Measurements from ENCODE around the gene PFN3.

Gene PFN3, protein sequence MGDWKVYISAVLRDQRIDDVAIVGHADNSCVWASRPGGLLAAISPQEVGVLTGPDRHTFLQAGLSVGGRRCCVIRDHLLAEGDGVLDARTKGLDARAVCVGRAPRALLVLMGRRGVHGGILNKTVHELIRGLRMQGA

DNA sequence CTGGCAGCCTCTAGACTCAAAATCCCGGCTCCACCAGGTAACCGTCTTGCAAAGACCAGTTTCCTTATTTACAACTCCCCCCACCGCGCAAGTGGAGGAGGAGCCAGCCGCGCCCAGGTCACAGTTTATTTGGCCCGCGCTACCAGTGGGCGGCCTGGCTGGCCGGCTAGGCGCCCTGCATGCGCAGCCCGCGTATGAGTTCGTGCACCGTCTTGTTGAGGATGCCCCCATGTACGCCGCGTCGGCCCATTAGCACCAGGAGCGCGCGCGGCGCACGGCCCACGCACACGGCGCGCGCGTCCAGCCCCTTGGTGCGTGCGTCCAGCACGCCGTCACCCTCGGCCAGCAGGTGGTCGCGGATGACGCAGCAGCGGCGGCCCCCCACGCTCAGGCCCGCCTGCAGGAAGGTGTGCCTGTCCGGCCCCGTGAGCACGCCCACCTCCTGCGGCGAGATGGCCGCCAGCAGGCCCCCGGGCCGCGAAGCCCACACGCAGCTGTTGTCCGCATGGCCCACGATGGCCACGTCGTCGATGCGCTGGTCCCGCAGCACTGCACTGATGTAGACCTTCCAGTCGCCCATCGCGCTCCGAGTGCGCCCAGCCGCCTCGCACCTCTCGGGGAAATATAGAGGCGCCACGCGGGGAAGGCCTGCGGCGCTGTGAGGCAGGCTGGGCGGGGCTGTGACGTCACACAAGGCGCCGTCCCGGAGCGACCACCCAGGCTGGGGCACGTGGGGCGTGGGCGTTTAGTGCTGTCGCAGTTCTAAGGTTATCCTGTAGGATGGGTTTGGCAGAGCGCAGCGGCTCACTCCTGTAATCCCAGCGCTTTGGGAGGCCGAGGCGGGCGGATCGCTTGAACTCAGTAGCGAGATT lies at the start of gene PFN3:
TSS of gene PFN3 (minus strand) at position 665 of the 872 bp plus-strand sequence. CDS start at position 580, 85 bp downstream.
- DNase-seq = no peak

DNA sequence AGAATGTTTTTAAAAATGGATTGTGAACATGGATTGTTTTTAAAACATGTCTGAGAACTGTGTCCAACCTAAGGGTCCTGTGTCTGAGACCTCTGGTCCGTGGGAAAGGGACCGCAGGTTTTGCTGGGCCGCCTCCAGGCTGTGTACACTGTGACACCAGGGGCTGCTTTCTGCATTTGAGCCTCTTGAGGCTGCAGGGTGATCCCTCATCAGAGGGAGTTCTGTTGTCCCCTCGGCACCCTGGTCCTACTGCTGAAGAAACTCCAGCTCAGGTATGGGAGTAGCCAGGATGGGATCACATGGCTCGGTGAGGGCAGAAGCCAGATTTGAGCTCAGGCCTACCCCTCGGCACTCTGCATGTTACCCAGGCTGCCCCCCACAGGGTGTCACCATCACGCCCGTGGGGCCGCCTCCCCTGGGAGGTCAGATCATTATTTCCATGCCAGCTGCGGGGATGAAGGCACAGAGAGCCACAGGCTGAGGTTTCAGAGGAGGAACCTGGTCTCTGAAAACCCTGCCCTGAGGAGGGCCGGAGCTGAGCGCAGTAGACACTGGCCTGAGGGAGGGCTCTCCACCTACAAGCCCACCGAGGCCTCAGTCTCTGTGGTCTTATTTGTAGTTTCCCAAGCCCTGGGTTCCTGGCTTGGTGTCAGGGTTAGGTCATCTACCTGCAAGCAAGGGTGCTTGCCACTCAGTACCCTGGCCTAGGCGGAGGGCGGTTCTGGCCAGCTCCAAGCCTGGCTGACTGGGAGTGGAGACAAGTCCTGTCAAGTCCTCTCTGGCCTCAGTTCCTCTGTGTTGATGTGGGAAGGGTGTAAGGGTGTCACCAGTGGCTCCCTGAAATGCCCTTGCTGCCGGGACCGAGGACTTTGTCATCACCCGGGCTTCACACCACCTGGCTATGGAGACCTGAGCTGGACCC lies 48.9 kb upstream of the PFN3 start:
- DNase-seq = no peak

DNA sequence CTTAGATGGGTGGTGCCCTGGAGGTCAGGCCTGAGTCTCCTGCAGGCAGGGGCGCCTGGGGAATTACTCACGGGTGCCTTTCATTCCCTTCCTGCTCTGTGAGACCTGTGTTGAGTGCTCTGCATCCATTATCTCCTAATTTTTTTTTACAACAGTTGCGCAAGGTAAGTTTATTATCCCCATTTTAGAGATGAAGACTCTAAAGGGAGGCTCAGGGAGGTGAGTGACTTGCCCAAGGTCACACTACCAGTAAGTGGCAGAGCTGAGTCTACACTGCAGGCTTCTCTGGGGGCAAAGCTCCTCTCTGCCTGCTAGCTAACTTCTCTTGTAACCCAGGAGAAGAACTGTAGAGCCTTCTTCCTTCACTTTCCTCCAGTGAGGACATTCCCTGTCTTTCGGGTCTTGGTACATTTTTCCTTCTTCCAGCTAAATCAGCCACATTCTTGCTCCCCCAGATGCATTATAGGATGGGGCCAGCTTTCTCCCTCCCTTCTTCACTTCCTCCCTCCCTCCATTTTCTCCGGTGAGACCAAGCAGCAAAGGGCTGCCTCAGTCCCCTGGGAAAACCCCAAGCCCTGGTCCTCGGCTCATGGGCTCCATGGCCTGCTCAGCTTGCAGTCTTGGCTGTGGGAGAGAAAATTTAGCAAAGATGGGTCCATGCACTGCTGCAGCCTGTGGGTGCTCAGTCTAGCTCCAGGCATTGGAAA lies 47.9 kb upstream of the PFN3 start:
- DNase-seq = no peak

DNA sequence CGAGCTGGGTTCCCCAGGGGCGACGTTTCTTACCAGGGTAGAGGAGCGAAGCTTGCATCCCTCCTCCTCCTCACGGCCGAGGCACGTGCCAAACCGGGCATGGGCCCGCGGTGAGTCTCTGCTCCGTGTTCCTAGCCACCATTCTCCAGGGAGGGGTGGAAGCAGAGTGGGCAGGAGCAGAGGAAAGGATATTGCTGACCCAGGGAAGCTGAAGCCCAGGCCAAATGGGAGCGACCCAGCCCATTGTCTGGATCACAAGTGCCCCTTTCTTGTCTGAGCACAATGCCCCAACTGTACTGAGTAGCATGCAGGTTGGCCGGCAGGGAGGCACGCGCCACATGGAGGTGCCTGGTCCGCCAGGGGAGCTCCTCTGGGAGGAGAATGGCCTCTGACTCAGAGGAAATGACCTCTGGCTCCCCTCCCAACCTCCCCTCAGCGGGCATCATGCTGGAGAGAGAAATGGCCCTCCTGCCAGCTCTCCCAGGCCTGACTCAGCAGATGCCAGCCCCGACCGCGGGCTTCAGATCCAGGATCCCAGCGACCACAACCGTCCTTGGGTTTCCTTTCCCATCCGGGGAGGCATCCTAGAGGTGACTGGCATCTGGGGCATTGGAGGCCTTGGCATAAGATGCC lies 47.3 kb upstream of the PFN3 start:
- DNase-seq = peak; percentile 96

DNA sequence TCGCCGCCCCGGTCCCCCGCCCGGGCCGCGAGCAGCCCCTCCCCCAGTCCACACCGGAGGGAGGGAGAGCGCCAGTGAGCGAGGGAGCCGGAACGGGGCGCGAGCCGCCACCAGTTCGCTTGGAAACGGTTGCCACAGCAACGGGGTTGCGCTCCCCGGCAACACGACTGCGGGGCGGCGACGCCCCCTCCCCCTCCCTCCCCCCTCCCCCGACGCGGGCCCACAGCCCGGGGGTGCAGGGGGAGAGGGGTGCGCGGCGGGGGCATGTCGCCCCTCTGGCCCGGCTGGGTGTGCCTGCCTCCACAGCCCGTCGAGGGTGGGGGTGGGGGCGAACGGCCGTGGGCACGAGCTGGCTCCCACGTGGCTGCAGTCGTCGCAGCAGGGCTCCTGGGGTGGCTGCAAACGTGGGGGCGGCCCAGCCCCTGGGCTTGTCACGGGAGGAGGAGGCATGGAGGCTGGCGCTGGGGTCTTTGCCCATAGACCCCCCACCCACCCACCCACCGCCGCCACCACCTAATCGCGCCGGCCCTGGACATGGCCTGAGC lies 46.7 kb upstream of the PFN3 start:
- peak; percentile 76 for DNase-seq

DNA sequence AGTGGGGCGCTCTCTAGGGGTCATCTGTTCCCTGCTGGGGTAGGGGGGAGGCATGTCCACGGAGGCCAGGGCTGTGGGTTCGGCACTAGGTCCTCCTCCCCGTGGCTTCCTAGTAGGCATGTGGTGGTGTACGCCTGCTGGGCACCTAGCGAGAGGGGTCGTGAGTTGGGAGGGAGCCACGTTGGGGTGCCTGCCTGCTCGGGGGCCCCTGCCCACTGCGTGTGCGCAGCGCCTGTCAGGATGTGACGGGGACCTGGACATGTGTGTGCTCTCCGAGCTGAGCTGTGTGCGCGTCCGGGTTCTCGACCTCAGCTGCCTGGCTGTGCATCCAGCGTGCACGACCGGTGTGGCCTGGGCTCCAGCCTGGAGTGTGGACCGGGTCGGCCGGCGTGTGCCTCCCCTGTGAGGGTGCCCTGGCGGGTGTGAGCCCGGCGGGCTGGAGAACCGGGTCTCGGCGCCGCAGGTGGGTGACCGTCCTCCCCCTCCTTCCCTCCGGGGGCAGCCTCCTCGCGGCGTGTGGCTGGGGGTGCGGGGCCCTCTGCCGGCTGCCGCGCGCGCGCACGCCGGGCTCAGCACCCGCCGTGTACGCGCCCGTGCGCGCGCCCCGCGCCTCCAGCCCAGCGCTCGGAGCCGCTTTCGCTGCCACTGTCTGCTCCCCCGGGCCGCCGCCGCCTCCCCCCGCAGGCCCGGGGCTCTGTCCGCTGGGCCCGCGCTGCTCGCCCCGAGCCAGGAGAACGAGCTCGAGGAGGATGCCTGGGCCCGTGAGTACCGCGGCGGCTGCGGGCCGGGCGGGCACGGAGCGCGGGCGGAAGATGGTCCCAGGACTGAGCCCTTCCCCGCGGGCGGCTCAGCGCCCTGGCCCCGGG lies 46.0 kb upstream of the PFN3 start, which contains the start of gene PRR7:
TSS of gene PRR7 (plus strand) at position 615 of the 866 bp plus-strand sequence. CDS start 8,254 bp downstream, outside the sequence.
- peak; percentile 79 for DNase-seq

DNA sequence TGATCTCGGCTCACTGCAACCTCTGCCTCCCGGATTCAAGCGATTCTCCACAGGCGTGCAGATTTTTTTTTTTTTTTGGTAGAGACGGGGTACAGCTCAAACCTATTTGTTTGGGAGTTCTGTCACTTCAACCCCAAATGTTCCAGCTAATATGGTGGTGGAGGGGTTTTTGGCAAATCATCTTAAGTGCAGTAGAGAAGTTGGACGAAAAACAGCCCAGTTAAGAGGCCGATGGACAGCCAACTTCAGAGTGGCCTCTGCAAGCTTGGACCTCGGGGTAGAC lies 45.4 kb upstream of the PFN3 start:
- no peak for DNase-seq

DNA sequence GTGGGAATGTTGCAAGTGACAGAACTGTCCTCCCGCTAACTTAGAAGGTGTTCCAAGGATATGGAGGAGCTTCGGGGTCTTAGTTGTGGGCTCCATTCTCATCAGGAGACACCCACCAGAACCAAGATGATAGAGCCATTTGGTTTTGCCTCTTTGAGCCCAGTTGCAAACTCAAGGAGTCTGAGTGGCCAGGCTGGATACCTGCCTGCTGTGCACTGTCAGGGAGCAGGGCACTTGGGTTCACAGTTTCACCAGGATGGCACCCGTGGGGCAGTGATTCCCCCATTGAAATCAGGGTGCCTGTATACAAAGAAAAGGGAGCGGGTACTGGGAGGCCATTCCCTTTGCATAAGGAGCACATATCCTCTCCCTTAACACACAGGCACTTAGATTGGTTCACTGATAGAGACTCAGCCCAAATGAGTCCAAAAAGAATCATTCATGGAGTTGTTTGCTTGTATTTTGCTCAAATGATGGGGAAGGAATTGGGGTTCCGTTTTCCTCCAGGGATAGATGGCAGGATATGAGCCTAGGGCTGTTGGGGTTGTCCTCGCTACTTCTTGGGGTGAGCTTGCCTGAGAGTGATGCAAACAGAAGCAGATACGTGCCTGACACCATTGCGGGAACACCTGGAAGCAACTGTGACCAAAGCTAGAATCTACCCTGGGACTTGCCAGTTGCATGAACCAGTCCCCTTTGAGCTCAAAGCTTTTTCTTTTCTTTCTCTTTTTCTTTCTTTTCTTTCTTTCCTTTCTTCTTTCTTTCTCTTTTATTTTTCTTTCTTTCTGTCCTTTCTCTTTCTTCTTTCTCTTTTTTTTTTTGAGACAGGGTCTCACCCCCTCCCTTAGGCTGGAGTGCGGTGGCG lies 44.8 kb upstream of the PFN3 start:
- DNase-seq = no peak

DNA sequence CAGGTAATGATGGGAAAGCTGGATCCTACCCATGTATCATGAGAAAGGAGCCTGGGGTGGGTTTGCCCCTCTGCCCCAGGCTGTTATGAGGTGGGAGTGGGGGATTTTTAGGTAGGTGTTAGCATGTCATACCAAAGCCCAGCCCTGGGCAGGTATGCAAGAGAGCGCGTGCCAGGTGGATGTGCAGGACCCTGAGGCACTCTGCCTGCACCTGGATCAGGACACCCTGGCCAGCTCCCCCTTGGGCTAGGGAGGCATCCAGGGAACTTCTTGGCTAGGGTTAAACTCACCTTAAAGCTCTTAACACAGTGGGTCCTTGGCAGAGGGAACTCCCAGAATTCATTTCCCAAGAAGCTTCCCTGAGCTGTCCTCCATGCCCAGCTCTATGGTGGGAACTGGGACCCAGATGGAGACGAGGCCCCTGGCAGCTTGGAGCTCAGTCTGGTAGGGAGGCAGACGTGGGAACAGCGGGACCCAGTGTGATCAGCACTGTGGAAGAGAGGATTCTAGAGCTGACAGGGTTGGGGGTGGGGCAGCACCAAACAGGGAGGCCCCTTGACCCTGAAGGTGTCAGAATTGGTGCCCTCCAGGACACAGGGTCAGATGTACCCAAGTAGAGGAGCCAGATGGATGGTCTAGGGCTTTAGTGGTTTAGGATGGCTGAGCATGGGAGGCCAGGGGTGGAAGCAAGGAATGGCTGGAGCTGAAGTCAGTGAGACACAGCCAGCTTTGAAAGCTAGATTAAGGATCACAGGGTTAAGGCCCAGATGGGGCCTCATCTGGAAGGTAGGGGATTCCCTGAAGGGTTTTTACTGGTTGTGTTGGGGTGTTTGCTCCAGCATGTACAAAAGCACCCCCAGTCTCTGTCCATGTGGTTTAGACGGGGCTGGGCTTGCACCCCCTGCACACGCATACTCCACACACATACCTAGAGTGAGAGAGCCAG lies 43.9 kb upstream of the PFN3 start:
- DNase-seq = no peak

DNA sequence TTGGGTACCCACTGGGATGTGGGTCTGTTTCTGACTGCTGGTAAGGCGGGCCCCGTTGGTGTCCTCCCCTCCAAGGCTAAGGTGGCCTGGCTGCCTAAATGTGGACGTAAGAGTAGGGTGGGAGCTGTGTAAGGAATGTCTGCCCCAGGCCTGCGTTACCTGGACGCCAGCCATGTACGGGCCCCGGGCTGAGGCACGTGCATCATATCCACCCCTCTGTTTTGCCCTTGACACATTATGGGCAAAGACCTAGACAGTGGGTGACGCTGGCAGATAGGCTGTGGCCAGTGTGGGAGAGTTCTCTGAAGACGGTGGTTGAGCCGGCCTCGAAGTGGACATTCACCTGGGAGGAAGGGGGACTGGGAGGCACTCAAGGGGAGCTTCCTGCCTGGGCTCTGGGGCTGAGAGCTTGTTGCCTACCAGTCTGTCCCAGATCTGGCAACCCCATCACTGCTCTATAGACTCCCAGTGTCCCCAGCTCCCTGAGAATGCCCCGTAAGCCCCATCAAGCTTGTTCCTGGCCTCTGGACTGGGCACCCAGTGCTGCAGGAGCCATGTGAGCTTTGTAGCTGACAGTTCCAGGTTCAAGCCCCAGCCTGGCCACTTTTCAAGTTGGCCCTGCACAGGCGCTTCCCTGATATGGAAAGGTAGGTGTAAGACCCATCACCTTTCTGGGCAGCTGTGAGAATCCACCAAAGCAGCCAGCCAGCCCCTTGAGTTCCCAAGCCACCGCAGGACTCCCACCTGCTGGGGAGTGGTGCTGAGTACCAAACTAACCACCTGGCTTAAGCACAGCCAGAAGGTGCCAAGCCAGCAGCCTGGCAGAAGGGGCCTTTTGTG lies 42.9 kb upstream of the PFN3 start:
- no peak for DNase-seq

DNA sequence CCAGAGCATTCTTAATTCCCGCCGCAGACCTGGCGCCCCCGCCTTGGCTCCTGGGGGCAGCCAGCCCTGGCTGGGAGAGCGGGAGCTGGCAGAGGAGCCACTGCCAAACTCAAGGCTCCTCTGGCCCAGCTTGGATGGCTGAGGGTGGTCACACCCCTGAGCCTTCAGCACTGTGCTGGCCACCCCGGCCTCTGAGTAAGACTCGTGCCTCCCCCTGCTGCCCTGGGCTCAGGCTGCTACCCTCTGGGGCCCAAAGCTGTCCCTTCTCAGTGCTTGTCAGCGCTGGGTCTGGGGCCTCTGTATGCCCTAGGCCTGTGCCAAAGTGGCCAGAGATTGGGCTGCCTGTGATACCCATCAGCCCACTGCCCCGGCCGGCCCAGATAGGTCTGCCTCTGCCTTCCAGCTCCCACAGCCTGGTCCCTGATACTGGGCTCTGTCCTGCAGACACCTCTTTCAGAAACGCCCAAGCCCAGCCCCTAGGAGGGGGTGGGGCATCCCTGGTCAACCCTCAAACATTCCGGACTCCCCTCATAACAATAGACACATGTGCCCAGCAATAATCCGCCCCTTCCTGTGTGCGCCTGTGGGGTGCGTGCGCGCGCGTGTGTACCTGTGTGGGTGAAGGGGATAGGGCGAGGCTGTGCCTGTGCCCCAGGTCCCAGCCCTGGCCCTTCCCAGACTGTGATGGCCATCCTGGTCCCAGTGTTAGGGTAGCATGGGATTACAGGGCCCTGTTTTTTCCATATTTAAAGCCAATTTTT lies 41.8 kb upstream of the PFN3 start:
- DNase-seq = peak; percentile 54

DNA sequence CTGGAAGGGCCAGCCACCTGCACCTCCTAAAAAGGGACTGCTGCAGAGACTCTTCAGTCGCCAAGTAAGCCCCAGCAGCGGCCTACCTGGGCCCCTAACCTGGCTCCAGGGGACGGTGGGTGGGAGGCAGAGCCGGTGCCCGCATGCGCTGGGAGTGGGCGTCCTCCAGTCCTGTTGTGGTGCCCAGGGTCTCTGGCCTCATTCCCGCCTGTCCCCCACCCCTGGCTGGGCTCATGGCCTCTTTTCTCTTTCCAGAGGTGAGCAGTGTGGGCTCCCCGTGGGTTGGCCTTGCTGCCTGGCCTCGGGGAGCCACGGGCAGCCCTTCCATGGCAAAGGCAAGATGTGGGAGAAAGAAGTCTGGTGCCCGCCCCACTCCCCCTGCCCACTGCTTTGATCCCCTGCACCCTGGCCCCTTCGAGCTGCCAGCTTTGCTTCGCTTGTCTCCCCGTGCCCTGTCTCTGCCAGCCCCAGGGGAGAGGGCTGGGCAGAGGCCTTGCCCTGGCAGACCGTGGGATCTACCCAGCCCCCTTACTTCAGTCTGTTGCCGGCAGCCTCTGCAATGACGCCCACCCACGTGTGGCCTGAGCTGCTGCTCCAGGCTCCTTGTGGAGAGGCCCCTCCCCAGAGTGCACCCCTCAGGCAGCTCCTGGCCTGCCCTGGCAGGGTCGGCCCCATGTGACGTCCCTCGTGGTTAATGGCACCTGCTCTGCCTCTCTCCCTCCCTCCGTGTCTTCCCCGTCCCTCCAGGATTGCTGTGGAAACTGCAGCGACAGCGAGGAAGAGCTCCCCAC lies 40.7 kb upstream of the PFN3 start:
- peak; percentile 55 for DNase-seq

DNA sequence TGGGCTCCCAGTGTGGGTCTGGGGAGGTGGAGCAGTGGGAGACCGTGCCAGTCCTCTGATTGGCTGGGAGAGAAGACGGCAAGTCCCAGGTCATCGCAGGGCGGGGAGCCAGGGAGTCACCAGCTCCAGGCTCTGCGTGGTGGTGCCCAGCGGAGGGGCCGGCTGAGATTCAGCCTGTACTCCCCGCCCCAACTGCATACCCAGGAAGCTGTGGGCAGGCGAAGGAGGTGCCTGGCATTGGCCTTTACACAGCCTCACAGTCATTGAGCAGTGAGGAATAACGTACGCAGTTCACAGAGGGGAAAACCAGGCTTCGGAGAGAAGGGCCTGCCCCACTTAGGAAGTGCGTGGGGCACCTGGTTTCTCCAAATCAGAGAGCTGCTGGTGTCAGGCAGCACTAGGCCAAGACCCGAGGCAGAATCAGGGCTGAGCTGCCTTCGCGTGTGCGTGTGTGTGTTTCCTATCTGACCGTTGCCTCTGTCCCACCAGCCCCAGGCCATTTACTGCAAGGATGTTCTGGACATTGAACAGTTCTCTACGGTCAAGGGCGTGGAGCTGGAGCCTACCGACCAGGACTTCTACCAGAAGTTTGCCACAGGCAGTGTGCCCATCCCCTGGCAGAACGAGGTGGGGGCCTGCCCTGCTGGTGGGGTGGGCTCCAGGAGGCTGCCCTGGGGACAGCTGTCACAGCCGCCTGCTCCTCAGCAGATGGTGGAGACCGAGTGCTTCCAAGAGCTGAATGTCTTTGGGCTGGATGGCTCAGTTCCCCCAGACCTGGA lies 39.9 kb upstream of the PFN3 start:
- peak; percentile 45 for DNase-seq

DNA sequence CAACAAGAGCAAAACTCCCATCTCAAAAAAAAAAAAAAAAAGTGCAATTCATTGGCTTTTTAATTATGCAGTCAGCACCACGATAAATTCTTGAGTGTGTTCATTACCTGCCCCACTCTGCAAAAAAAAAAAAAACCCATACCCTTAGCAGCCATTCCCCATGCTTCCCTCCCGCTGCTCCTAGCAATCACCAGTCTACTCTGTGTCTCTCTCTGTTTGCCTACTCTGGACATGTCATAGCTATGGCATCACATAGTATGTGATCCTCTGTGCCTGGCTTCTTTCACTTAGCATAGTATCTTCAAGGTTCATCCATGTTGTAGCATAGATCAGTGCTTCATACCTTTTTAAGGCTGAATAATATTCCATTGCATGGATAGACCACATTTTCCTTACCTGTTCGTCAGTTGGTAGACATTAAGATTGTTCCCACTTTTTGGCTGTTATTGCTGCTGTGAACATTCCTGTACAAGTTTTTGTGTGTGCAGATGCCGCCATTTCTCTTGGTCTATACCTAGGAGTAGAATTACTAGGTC lies 39.1 kb upstream of the PFN3 start:
- no peak for DNase-seq

DNA sequence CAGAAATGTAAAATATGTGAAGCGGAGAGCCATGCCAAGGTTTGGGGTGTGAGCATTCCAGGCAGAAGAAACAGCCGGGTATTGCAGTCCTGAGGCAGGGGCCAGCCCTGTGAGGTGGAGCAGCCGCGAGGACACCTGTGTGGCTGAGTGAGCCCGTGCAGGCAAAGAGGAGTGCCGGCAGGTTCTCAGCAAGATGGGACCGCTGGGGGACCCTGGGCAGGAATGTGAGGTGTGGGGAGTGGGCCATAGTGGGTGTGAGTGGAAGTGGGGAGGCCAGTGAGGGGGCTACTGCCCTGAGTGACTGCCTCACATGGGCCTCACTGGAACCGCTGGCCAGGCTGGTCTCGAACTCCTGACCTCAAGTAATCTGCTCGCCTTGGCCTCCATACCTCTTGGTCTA lies 38.0 kb upstream of the PFN3 start:
- DNase-seq = no peak

All from islet precursor cell (in vitro differentiated cells).